K562 (cell line): Measurements from ENCODE around the gene ZFP92. TPM values are rescaled to one million over a fixed set of nuclear protein-coding genes. Genes with fewer than 3 reads are reported as not detected.

ENCODE experiments used
- ATF4 ChIP-seq: fragments of 450-650 bp; formaldehyde crosslinking; IDR thresholded peaks from 2 replicates; pipeline ENCODE4 v1.4.0; 2022; ENCODE audit warnings: mild to moderate bottlenecking, moderate library complexity
- CBX1 ChIP-seq: sonication (generic); IDR thresholded peaks from 2 replicates; pipeline ENCODE4 v1.6.1; 2016; ENCODE audit warnings: antibody characterized with exemption, low read depth, mild to moderate bottlenecking
- CBX2 ChIP-seq: fragments of 200-600 bp; sonication (generic); IDR thresholded peaks from one replicate; pipeline ENCODE4 v1.6.1; 2012; ENCODE audit warnings: mild to moderate bottlenecking, low read length, inconsistent platforms; ENCODE audit not compliant: insufficient read depth, poor library complexity, severe bottlenecking
- CHD1 ChIP-seq: fragments of 200-600 bp; sonication (generic); IDR thresholded peaks from one replicate; pipeline ENCODE4 v1.6.1; 2012; ENCODE audit warnings: mild to moderate bottlenecking, moderate library complexity, low read length, inconsistent platforms
- CTBP1 ChIP-seq: fragments of 450-650 bp; IDR thresholded peaks from 2 replicates; pipeline ENCODE4 v1.6.1; 2016; ENCODE audit warnings: borderline replicate concordance
- DEAF1 ChIP-seq: fragments of 450-650 bp; formaldehyde crosslinking; IDR thresholded peaks from 2 replicates; pipeline ENCODE4 v1.4.0; 2020; ENCODE audit warnings: mild to moderate bottlenecking, moderate library complexity
- E2F6 ChIP-seq, 2 experiments: IDR thresholded peaks; 2 replicates each; pipeline ENCODE4 v1.6.1; 2011; ENCODE audit warnings: borderline replicate concordance in 1 of 2, control low read depth in 1 of 2, low read depth in 1 of 2, low read length in 1 of 2, mild to moderate bottlenecking in 1 of 2, mixed read lengths in 1 of 2, moderate library complexity in 1 of 2; ENCODE audit not compliant: insufficient read depth in 1 of 2, insufficient read length in 1 of 2, poor library complexity in 1 of 2, severe bottlenecking in 1 of 2; ENCODE audit errors: extremely low read depth in 1 of 2
- ELK1 ChIP-seq: sonication (generic); formaldehyde crosslinking; IDR thresholded peaks from 2 replicates; pipeline ENCODE4 v1.8.1; 2022; ENCODE audit warnings: missing genetic modification reagents
- EZH2 ChIP-seq: IDR thresholded peaks from 2 replicates; pipeline ENCODE4 v1.6.1; 2012; ENCODE audit warnings: low read depth, mild to moderate bottlenecking, inconsistent platforms, low read length, borderline replicate concordance
- FOS ChIP-seq: IDR thresholded peaks from 3 replicates; pipeline ENCODE4 v1.6.1; 2011; ENCODE audit not compliant: insufficient read length; ENCODE audit errors: extremely low read depth
- KLF16 ChIP-seq: IDR thresholded peaks from 2 replicates; pipeline ENCODE4 v1.6.1; 2016; ENCODE audit warnings: antibody characterized with exemption
- NBN ChIP-seq: fragments of 450-650 bp; IDR thresholded peaks from 2 replicates; pipeline ENCODE4 v1.6.1; 2016; ENCODE audit warnings: low read depth, mild to moderate bottlenecking
- NR3C1 ChIP-seq: sonication (generic); formaldehyde crosslinking; IDR thresholded peaks from 2 replicates; pipeline ENCODE4 v1.8.1; 2022; ENCODE audit warnings: missing genetic modification reagents
- SETDB1 ChIP-seq: IDR thresholded peaks from one replicate; pipeline ENCODE4 v1.6.1; 2012; ENCODE audit warnings: low read length, control low read depth, inconsistent platforms
- YY1 ChIP-seq, 3 experiments: IDR thresholded peaks; 2 replicates each; pipeline ENCODE4 v1.6.1; 2011; ENCODE audit warnings: low read length in 2 of 3, mild to moderate bottlenecking in 2 of 3, moderate library complexity in 2 of 3, borderline replicate concordance in 1 of 3, control low read depth in 1 of 3, low read depth in 1 of 3; ENCODE audit not compliant: insufficient read depth in 3 of 3, insufficient replicate concordance in 2 of 3, control insufficient read depth in 1 of 3, insufficient read length in 1 of 3; ENCODE audit errors: extremely low read depth in 1 of 3
- ZNF184 ChIP-seq: sonication (generic); formaldehyde crosslinking; IDR thresholded peaks from 2 replicates; pipeline ENCODE4 v1.5.0; 2020; ENCODE audit warnings: missing genetic modification reagents
- ZNF280A ChIP-seq: fragments of 450-650 bp; IDR thresholded peaks from 2 replicates; pipeline ENCODE4 v1.6.1; 2018; ENCODE audit warnings: mild to moderate bottlenecking, low read depth; ENCODE audit not compliant: partially characterized antibody
- ZNF3 ChIP-seq: fragments of 250-450 bp; sonication (Bioruptor Pico); IDR thresholded peaks from 2 replicates; pipeline ENCODE4 v1.5.0; 2021; ENCODE audit warnings: mild to moderate bottlenecking, moderate library complexity
- polyA plus RNA-seq, 8 experiments: library from polyadenylated mRNA; depleted of rRNA in 4 of 8; stranded (reverse) in 5 of 8; unstranded in 3 of 8; fragments of >200 nt; fragmentation: Nextera tagmentation in 2 of 8; fragmentation: Illumina TruSeq in 1 of 8; extraction: Ambion mirVana in 2 of 8; extraction: Trizol in 1 of 8; gene quantifications; 2 replicates each; pipeline versions ENCODE4 v1.2.1 to v1.2.3, GENCODE V29; 2011 to 2014; ENCODE audit warnings: inconsistent platforms in 1 of 8, missing spikeins in 1 of 8
- total RNA-seq, 7 experiments: library from RNA; depleted of rRNA in 6 of 7; stranded (reverse); fragments of >200 nt in 6 of 7; fragmentation: Illumina TruSeq in 2 of 7; extraction: Trizol in 2 of 7; gene quantifications; 2 replicates each; pipeline versions ENCODE4 v1.2.1 to v1.2.3, GENCODE V29; 2011 to 2021; ENCODE audit warnings: low replicate concordance in 1 of 7
- TF ChIP-seq, protein P1 (sequence below): fragments of 250-450 bp; sonication (Bioruptor Pico); IDR thresholded peaks from 2 replicates; pipeline ENCODE4 v1.8.0; 2021; ENCODE audit warnings: moderate library complexity, mild to moderate bottlenecking, inconsistent platforms

Gene ZFP92
- total and polyA plus RNA-seq, 9 of the 15 experiments (the other 6 are each of a cell fraction or from before 2014, with no cell fraction given): 0.32 to 3.3 (median 1.8) TPM

DNA sequence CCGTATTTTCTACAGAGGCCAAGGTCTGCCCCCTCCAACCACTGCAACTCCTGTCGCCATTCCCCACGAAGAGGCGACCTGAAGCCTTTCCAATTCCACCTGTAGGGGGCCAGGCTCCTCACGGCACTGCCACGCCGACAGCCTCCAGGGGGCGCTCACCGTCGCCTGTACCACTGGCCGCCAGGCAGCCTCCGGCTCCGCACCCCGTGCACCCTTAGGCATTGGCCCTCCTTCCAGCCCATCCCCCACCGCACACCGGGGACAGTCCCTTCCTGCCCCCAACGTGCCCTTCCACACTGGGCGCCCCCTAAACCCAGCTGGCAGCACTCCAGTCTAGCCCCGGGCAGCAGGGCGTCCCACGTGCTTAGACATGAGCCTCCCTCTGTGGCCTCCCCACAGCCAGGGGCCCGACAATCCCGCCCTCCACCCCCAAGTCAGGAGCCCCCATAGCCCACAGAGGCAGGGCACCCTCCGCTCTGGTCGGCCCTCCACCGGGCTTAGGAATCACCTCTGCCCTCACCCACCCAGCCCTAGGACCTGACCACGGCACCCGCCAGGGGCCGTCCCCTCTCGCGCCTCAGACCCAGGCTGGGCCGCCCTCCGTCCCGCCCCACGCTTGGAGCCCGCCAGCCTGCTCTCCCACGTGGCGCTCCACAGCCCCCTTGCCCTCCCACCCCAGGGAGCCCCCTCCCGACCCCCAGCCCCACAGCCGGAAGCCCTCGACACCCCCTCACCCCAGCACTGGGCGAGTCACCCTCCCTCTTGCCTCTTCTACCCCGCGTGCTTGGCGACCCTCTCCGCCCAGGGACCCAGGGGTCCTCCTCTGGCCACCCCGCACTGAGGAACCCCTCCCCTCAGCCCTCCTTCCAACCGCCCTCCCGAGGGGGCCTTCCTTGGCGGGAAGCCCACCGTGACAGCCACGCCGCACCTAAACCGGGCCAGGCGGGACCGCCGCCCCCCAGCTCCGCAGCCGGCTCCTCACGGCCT is 10.8 kb upstream of the ZFP92 start (continued):
- TF ChIP-seq, protein P1, sequence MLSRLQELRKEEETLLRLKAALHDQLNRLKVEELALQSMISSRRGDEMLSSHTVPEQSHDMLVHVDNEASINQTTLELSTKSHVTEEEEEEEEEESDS: no peak
- TF ChIP-seq ELK1 (CRISPR knock-in tag) (no peak), ATF4 (CRISPR knock-in tag) (no peak), DEAF1 (CRISPR knock-in tag) (0 out of 2 replicates have a peak, but pooled peaks have one; percentile 30), FOS (no peak), ZNF3 (CRISPR knock-in tag) (no peak), ZNF280A (no peak), CHD1 (no peak), NR3C1 (CRISPR knock-in tag) (no peak), CTBP1 (peak; percentile 40; the same call in 1 of the 2 replicates), CBX1 (0 out of 2 replicates have a peak, but pooled peaks have one; percentile 40), CBX2 (no peak), KLF16 (0 out of 2 replicates have a peak, but pooled peaks have one; percentile 33), E2F6 (IDR thresholded peaks at IDR 0.05; ENCODE audit: borderline replicate concordance in 1 of 2, extremely low read depth in 1 of 2, insufficient read depth in 1 of 2, insufficient read length in 1 of 2, low read depth in 1 of 2, low read length in 1 of 2, poor library complexity in 1 of 2, severe bottlenecking in 1 of 2) (peak; percentile 19 to 21), SETDB1 (no peak), NBN (no peak), YY1 (IDR thresholded peaks at IDR 0.05; ENCODE audit: borderline replicate concordance in 1 of 3, control insufficient read depth in 1 of 3, extremely low read depth in 1 of 3, insufficient read depth in 3 of 3, insufficient read length in 1 of 3, insufficient replicate concordance in 2 of 3, low read depth in 1 of 3, low read length in 2 of 3) (peak in 2 of 3 experiments; percentile 58 to 76), EZH2 (no peak), ZNF184 (no peak)
